NT2/D1 (cell line): Measurements from ENCODE around the gene AQP12A.
"Not testable (repeated sequence)": the region's sequence is repeated elsewhere in the genome, so short reads cannot be mapped to it uniquely, and the experiment has no call there.

ENCODE experiments used
- DNase-seq: peaks from one replicate; pipeline ENCODE4 v3.0.0-alpha.2; 2011; ENCODE audit warnings: low read depth, low spot score
- H3K27me3 ChIP-seq: 2 replicates; pipeline ENCODE4 v1.6.0; 2011; ENCODE audit warnings: mild to moderate bottlenecking; ENCODE audit not compliant: insufficient read length, insufficient read depth
- H3K36me3 ChIP-seq: 2 replicates; pipeline ENCODE4 v1.6.1; 2011; ENCODE audit warnings: mild to moderate bottlenecking, low read length, mixed read lengths; ENCODE audit not compliant: insufficient read depth, insufficient read length
- H3K4me1 ChIP-seq: 2 replicates; pipeline ENCODE4 v1.5.1; 2011; ENCODE audit not compliant: insufficient read depth, insufficient read length
- H3K4me3 ChIP-seq: 2 replicates; pipeline ENCODE4 v1.5.1; 2011; ENCODE audit warnings: low read depth; ENCODE audit not compliant: insufficient read length
- H3K9ac ChIP-seq: 2 replicates; pipeline ENCODE4 v1.6.0; 2011; ENCODE audit warnings: low read depth; ENCODE audit not compliant: insufficient read length
- H3K9me3 ChIP-seq: 2 replicates; pipeline ENCODE4 v1.5.1; 2011; ENCODE audit warnings: mild to moderate bottlenecking, low read length; ENCODE audit not compliant: insufficient read depth
- SUZ12 ChIP-seq: IDR thresholded peaks from 2 replicates; pipeline ENCODE4 v1.6.1; 2011; ENCODE audit not compliant: insufficient read length, insufficient read depth; ENCODE audit errors: extremely low read depth
- YY1 ChIP-seq: IDR thresholded peaks from 2 replicates; pipeline ENCODE4 v1.6.1; 2011; ENCODE audit not compliant: insufficient read length, insufficient read depth
- ZNF274 ChIP-seq: IDR thresholded peaks from 2 replicates; pipeline ENCODE4 v1.6.1; 2011; ENCODE audit warnings: mild to moderate bottlenecking, low read depth, low read length

Gene AQP12A

GRCh38 chr2:240699835-240700234, 8.2 kb downstream of the AQP12A start:
- H3K4me1 ChIP-seq, H3K9me3 ChIP-seq, H3K9ac ChIP-seq, H3K36me3 ChIP-seq, DNase-seq, H3K4me3 ChIP-seq, H3K27me3 ChIP-seq: not testable (repeated sequence)

- not testable (repeated sequence) for H3K9ac ChIP-seq, H3K9me3 ChIP-seq, H3K4me3 ChIP-seq, H3K27me3 ChIP-seq, H3K36me3 ChIP-seq, H3K4me1 ChIP-seq, DNase-seq
Observed at GRCh38 chr2:240700616-240701015, 8.9 kb downstream of the AQP12A start.

GRCh38 chr2:240701091-240701735, 9.5 kb downstream of the AQP12A start:
- no peak for TF ChIP-seq YY1
- TF ChIP-seq SUZ12, result no peak
- no peak for TF ChIP-seq ZNF274
- no peak for DNase-seq
- Histone ChIP-seq H3K27me3 (no peaks in the 10 kb centered on the region), H3K9ac (no peak overlapping the region), H3K4me1 (peaks cover 3% of the 10 kb centered on the region), H3K9me3 (no peaks in the 10 kb centered on the region), H3K4me3 (no peak overlapping the region), H3K36me3 (no peaks in the 10 kb centered on the region)

- peaks cover 3% of the 10 kb centered on the region for H3K4me1 ChIP-seq
- TF ChIP-seq ZNF274 (no peak), SUZ12 (no peak), YY1 (no peak)
- no peak for DNase-seq
- H3K9ac ChIP-seq, result no peak overlapping the region
- no peaks in the 10 kb centered on the region for H3K27me3 ChIP-seq
- H3K4me3 ChIP-seq, result no peak overlapping the region
- H3K9me3 ChIP-seq, result no peaks in the 10 kb centered on the region
- H3K36me3 ChIP-seq, result no peaks in the 10 kb centered on the region
Observed at GRCh38 chr2:240701736-240702639, 10.3 kb downstream of the AQP12A start.

- DNase-seq, result no peak
- no peak overlapping the region for H3K4me3 ChIP-seq
- no peaks in the 10 kb centered on the region for H3K9me3 ChIP-seq
- no peaks in the 10 kb centered on the region for H3K27me3 ChIP-seq
- H3K9ac ChIP-seq, result no peak overlapping the region
- H3K4me1 ChIP-seq, result peaks cover 5% of the 10 kb centered on the region
- no peaks in the 10 kb centered on the region for H3K36me3 ChIP-seq
- no peak for TF ChIP-seq SUZ12
- no peak for TF ChIP-seq ZNF274
- no peak for TF ChIP-seq YY1
Observed at GRCh38 chr2:240702640-240703011, 11.0 kb downstream of the AQP12A start.

- H3K27me3 ChIP-seq, result no peaks in the 10 kb centered on the region
- TF ChIP-seq YY1, result no peak
- no peak for TF ChIP-seq ZNF274
- TF ChIP-seq SUZ12, result no peak
- no peak overlapping the region for H3K4me3 ChIP-seq
- no peaks in the 10 kb centered on the region for H3K9me3 ChIP-seq
- H3K36me3 ChIP-seq, result no peaks in the 10 kb centered on the region
- no peak overlapping the region for H3K9ac ChIP-seq
- DNase-seq, result no peak
- peaks cover 5% of the 10 kb centered on the region for H3K4me1 ChIP-seq
Observed at GRCh38 chr2:240703417-240704341, 12.0 kb downstream of the AQP12A start.

- no peak overlapping the region for H3K9ac ChIP-seq
- no peaks in the 10 kb centered on the region for H3K27me3 ChIP-seq
- no peak overlapping the region for H3K4me3 ChIP-seq
- DNase-seq, result no peak
- H3K9me3 ChIP-seq, result no peaks in the 10 kb centered on the region
- H3K36me3 ChIP-seq, result no peaks in the 10 kb centered on the region
- no peak for TF ChIP-seq YY1
- peaks cover 5% of the 10 kb centered on the region for H3K4me1 ChIP-seq
Observed at GRCh38 chr2:240704651-240705050, 13.0 kb downstream of the AQP12A start.
